Adrenal gland (tissue), 12 donors: ENCODE results near the gene FGF12. TPM values are rescaled to one million over a fixed set of nuclear protein-coding genes. Genes with fewer than 3 reads are reported as not detected.
"Not testable (repeated sequence)": the region's sequence is repeated elsewhere in the genome, so short reads cannot be mapped to it uniquely, and the experiment has no call there.

ENCODE experiments used
- DNase-seq, 7 donors: peaks; one replicate each; pipeline ENCODE4 v3.0.0-alpha.2; 2019 to 2020
- H3K27ac ChIP-seq, 5 donors: fragments of 200-600 bp; sonication (generic) in 4 of 5; 1 replicate in 3 of 5; 2 replicates in 2 of 5; pipeline versions ENCODE4 v1.5.1 to v1.8.0; 2016 to 2020; ENCODE audit warnings: mild to moderate bottlenecking in 1 of 5
- H3K27me3 ChIP-seq: fragments of 200-600 bp; 2 replicates; pipeline ENCODE4 v1.8.0; 2021
- H3K36me3 ChIP-seq, 2 donors: fragments of 200-600 bp; replicated peaks in 1 of 2; 1 replicate in 1 of 2; 2 replicates in 1 of 2; pipeline versions ENCODE4 v1.5.1 to v1.8.0; 2018 to 2022
- H3K4me1 ChIP-seq, 2 donors: fragments of 200-600 bp; replicated peaks in 1 of 2; 1 replicate in 1 of 2; 2 replicates in 1 of 2; pipeline versions ENCODE4 v1.5.1 to v1.8.0; 2018 to 2021
- H3K4me3 ChIP-seq, 4 donors: fragments of 200-600 bp; sonication (generic) in 3 of 4; one replicate each; pipeline ENCODE4 v1.5.1; 2016 to 2018
- H3K9me3 ChIP-seq, 3 donors: fragments of 200-600 bp; sonication (generic) in 1 of 3; replicated peaks in 1 of 3; 1 replicate in 2 of 3; 2 replicates in 1 of 3; pipeline versions ENCODE4 v1.5.1 to v1.8.0; 2016 to 2021
- POLR2A ChIP-seq, 2 donors: fragments of 450-650 bp; IDR thresholded peaks; one replicate each; pipeline ENCODE4 v1.6.1; 2017; ENCODE audit warnings: antibody characterized with exemption in 2 of 2, mild to moderate bottlenecking in 2 of 2, moderate library complexity in 1 of 2
- WGBS, 4 donors: extraction: QIAGEN DNeasy Blood & Tissue Kit in 2 of 4; methylation state at CpG; one replicate each; pipeline versions ENCODE4 v1.1.5 to v1.1.7; 2013 to 2017; 5-methylcytosine and 5-hydroxymethylcytosine counted together
- intact Hi-C, 2 donors: fragments of 100-400 bp; cut with DNase I; formaldehyde crosslinking; loops; one replicate each; pipeline versions ENCODE4 v1.14.1 to v1.15.0; 2022 to 2023
- polyA plus RNA-seq, 3 donors: library from polyadenylated mRNA; stranded (reverse); fragments of 200-250 nt in 2 of 3; fragments of 350-450 nt in 1 of 3; fragmentation: Illumina TruSeq in 1 of 3; extraction: RNeasy Lipid Tissue Mini Kit (QIAGEN cat#74804) in 1 of 3; gene quantifications; one replicate each; pipeline ENCODE4 v1.2.3, GENCODE V29; 2013 to 2014
- total RNA-seq, 9 donors: library from RNA; depleted of rRNA in 4 of 9; stranded (reverse); fragments of >200 nt in 4 of 9; fragments of 120-200 nt in 1 of 9; fragmentation: NEBNext Ultra II Directional in 1 of 9; extraction: Animal tissue kit (Norgen Biotek cat#: 25700) in 1 of 9; gene quantifications; one replicate each; pipeline versions ENCODE4 v1.1.0 to v1.2.4, GENCODE V29; 2013 to 2023
- TF ChIP-seq, protein P1 (sequence below), 6 experiments: fragments of 450-650 bp in 4 of 6; fragments of 200-600 bp in 2 of 6; sonication (generic) in 1 of 6; IDR thresholded peaks; 1 replicate in 5 of 6; 2 replicates in 1 of 6; pipeline versions ENCODE4 v1.5.1 to v1.8.0; 2016 to 2021; ENCODE audit warnings: antibody characterized with exemption in 6 of 6, mild to moderate bottlenecking in 2 of 6, moderate library complexity in 1 of 6
- donor health status: healthy with polysubstance abuse.
- donor health status: Bipolar disorder and iron deficiency.
- donor health status: DM: yes; HTN: yes; CAD: no.
- donor health status: DM: no; HTN: no; CAD: no.
- donor health status: DM: no; HTN: no; CAD: no.
- donor health status: DM: yes; HTN: yes; CAD: no.

Gene FGF12
- total and polyA plus RNA-seq, 12 donors: 23.3 to 286 (median 81.3) TPM

DNA sequence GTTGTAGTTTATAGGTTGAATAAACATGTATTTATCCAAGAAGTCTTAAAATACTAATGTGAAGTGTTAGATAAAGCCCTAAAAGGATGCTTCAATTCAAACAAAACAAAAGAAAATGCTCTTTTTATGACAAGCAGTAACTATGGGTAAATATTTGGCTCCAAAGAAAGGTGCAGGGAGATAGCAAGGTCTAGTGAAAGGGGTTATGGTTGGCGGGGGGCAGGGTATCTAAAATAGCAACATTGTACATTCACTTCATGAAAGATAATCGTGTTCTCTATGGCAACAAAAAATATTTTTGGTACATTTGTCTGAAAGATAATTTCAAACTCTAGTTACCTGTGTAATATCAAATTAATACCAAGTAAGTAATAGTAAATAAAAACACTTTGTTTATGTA lies 149.5 kb downstream of the FGF12 start:
- TF ChIP-seq POLR2A (IDR thresholded peaks at IDR 0.05): no peak
- TF ChIP-seq, protein P1, sequence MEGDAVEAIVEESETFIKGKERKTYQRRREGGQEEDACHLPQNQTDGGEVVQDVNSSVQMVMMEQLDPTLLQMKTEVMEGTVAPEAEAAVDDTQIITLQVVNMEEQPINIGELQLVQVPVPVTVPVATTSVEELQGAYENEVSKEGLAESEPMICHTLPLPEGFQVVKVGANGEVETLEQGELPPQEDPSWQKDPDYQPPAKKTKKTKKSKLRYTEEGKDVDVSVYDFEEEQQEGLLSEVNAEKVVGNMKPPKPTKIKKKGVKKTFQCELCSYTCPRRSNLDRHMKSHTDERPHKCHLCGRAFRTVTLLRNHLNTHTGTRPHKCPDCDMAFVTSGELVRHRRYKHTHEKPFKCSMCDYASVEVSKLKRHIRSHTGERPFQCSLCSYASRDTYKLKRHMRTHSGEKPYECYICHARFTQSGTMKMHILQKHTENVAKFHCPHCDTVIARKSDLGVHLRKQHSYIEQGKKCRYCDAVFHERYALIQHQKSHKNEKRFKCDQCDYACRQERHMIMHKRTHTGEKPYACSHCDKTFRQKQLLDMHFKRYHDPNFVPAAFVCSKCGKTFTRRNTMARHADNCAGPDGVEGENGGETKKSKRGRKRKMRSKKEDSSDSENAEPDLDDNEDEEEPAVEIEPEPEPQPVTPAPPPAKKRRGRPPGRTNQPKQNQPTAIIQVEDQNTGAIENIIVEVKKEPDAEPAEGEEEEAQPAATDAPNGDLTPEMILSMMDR (IDR thresholded peaks at IDR 0.05): no peak
- Histone ChIP-seq H3K4me3 (no peak overlapping the region), H3K27me3 (no peaks in the 10 kb centered on the region), H3K36me3 (no peaks in the 10 kb centered on the region), H3K9me3 (no peaks in the 10 kb centered on the region), H3K27ac (no peak overlapping the region), H3K4me1 (no peaks in the 10 kb centered on the region)
- WGBS, 4 donors: 46 to 79% (median 58%) methylated on average over 2 of the region's 2 CpGs
- DNase-seq: no peak
- intact Hi-C loops: no loop called here

DNA sequence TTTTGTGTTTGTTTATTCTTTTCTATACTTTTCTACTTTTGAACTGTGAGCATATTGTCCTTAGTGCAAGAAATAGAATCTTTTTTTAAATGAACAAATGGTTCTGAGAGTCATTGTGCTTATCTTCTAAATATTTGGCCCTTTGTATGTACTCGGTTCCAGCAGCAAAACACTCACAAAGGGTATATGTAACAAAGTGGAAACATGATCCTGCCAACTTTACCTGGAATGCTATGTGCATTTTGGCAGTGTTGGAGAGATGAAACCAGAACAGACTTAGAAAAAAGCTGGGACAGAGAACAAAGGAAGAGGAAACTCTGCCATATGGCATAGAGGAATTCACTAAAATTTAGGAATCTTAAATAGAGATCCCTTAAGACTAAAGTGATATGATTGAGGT lies 150.1 kb downstream of the FGF12 start:
- Histone ChIP-seq H3K36me3 (no peaks in the 10 kb centered on the region), H3K4me1 (no peaks in the 10 kb centered on the region), H3K9me3 (no peaks in the 10 kb centered on the region), H3K4me3 (no peak overlapping the region), H3K27me3 (no peaks in the 10 kb centered on the region), H3K27ac (no peak overlapping the region)
- TF ChIP-seq POLR2A (IDR thresholded peaks at IDR 0.05): no peak
- TF ChIP-seq, protein P1 (IDR thresholded peaks at IDR 0.05): no peak
- WGBS, 4 donors: 50 to 70% (median 59%) methylated on average over 1 of the region's 1 CpG
- DNase-seq: no peak
- intact Hi-C loops: no loop called here

DNA sequence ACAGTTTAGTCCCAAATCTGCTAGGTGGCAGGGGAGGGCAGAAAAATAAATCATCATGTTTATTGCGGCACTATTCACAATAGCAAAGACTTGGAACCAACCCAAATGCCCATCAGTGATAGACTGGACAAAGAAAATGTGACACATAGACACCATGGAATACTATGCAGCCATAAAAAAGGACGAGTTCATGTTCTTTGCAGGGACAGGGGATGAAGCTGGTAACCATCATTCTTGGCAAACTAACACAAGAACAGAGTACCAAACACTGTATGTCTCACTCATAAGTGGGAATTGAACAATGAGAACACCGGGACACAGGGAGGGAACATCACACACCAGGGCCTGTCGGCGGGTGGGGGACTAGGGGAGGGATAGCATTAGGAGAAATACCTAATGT lies 150.6 kb downstream of the FGF12 start:
- 84 to 94% (median 87%) methylated on average over 5 of the region's 5 CpGs for WGBS, 4 donors
- H3K4me3 ChIP-seq, H3K36me3 ChIP-seq, DNase-seq, H3K4me1 ChIP-seq, H3K27me3 ChIP-seq, intact Hi-C loops, H3K9me3 ChIP-seq, H3K27ac ChIP-seq: not testable (repeated sequence)

DNA sequence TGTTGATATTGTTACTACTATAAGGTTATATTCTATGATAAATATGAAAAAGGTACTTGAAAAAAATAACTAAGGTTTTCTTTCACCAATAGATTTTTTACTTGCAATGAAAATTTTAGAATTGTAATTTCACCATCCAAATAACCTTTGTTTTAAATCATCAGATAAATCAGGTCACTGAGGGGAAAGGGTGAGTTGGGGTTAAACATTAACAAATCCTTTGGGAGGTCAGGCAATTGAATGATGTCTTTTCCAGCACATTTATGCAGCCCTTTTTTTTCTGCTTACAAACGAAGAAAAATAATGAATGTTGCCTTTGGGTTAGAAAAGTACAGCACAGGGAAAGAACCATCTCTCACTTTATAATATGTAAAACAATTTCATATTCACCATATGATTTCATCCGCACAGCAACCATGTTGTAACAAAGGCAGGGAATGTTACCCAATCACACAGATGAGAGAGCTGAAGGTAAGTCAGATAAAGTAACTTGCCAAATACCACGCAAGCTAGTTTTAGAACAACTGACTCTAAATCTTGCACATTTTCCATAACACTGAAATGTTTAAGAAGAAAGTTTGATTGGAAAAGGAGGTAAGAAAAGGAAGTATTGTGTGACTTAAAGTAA lies 151.3 kb downstream of the FGF12 start:
- WGBS, 4 donors: 58 to 74% (median 67%) methylated on average over 3 of the region's 3 CpGs
- H3K27ac ChIP-seq: no peak overlapping the region
- peaks cover 0 to 7% of the 10 kb centered on the region in 2 donors for H3K4me1 ChIP-seq
- H3K36me3 ChIP-seq: no peaks in the 10 kb centered on the region
- intact Hi-C loops: no loop called here
- no peak for TF ChIP-seq POLR2A (IDR thresholded peaks at IDR 0.05)
- TF ChIP-seq, protein P1 (IDR thresholded peaks at IDR 0.05): no peak
- no peak for DNase-seq
- H3K9me3 ChIP-seq: no peaks in the 10 kb centered on the region
- H3K4me3 ChIP-seq: no peak overlapping the region
- no peaks in the 10 kb centered on the region for H3K27me3 ChIP-seq

DNA sequence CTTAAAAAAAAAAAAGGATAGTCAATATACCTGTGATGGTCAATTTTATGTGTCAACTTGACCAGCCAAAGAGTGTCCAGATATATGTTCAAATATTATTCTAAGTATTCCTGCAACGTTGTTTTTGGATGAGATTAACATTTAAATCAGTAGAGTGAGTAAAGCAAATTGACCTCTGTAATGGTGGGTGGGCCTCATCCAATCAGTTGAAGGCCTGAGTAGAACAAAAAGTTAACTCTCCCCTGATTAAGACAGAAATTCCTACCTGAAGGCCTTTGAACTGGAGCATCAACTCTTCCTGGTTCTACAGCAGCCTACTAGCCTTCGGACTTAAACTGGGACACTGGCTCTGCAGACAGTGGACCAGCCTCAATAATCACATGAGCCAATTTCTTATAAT lies 154.1 kb downstream of the FGF12 start:
- no peak for DNase-seq
- no peak overlapping the region for H3K4me3 ChIP-seq
- no peaks in the 10 kb centered on the region for H3K36me3 ChIP-seq
- no peaks in the 10 kb centered on the region for H3K9me3 ChIP-seq
- WGBS, 4 donors: 77 to 88% (median 87%) methylated on average over 2 of the region's 2 CpGs
- H3K4me1 ChIP-seq: peaks cover 0 to 17% of the 10 kb centered on the region in 2 donors
- no peaks in the 10 kb centered on the region for H3K27me3 ChIP-seq
- intact Hi-C loops: no loop called here
- TF ChIP-seq POLR2A (IDR thresholded peaks at IDR 0.05): no peak
- TF ChIP-seq, protein P1 (IDR thresholded peaks at IDR 0.05): no peak
- H3K27ac ChIP-seq: no peak overlapping the region
